Measurements from ENCODE around the gene SPATA24. TPM values are rescaled to one million over a fixed set of nuclear protein-coding genes. Genes with fewer than 3 reads are reported as not detected.

Gene SPATA24
- total and polyA plus RNA-seq, 2 of the 13 experiments (the other 11 are each of a cell fraction or from before 2014, with no cell fraction given) = 6.0 to 11.1 TPM

DNA sequence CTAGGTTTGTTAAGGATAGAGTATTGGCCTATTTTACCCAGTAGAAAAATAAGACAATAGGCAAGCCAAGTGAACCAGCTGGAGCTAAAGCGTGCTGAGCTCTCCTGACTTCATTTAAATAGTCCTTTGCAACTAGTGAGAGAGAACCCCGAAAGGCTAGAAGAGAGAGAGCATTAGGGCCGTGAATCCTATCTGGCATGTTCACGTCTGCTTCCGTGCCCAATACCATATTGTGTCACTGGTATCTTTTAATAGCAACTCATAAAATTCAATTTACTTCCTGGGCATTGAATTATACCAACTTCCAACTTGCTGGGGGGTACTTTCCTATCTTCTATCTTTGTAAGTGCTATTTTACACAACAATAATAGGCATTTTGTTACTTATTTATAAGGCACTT lies 21.6 kb upstream of the SPATA24 start:
- H3K36me3 ChIP-seq (replicated peaks in 1 of 2; ENCODE audit: control insufficient read depth in 1 of 2, insufficient read depth in 2 of 2, low read length in 2 of 2) = peaks cover 3 to 6% of the 10 kb centered on the region in 2 experiments; a peak in 2 of 5 replicates
- H2AFZ ChIP-seq (ENCODE audit: low read length) = no peak overlapping the region
- intact Hi-C loops (cut with micrococcal nuclease; ENCODE audit: unreplicated experiment) = no loop called here
- no peak overlapping the region for H3K4me3 ChIP-seq (replicated peaks in 1 of 3; ENCODE audit: insufficient read depth in 1 of 3, low read depth in 2 of 3, low read length in 3 of 3)
- no peak overlapping the region for H3K4me2 ChIP-seq (ENCODE audit: low read depth, low read length)
- no peaks in the 10 kb centered on the region for H3K4me1 ChIP-seq (ENCODE audit: insufficient read depth, low read length)
- no peak overlapping the region for H3K9ac ChIP-seq (ENCODE audit: insufficient read depth, low read depth, low read length)
- in situ Hi-C loops (cut with HindIII; ENCODE audit: extremely low pct_ligation_motif_present, low pct_unique_long_range_greater_than_20kb) = no loop called here
- ChIA-PET CTCF (ENCODE audit: low intra/inter-chr PET ratio, low total read pairs) (no interaction called here), POLR2A (no interaction called here)
- WGBS (ENCODE audit: low lambda C conversion rate) = 98% methylated on average over 5 of the region's 5 CpGs
- H3K9me3 ChIP-seq (ENCODE audit: low read length) = no peaks in the 10 kb centered on the region
- DNase-seq (ENCODE audit: low spot score) = no peak
- ATAC-seq = no peak
- no peaks in the 10 kb centered on the region for H3K27me3 ChIP-seq (ENCODE audit: control insufficient read depth in 1 of 2, insufficient read depth in 2 of 2, low read length in 2 of 2)
- FAIRE-seq = no peak
- no peaks in the 10 kb centered on the region for H3K79me2 ChIP-seq (ENCODE audit: insufficient read depth, low read length)
- no peak for TF ChIP-seq GTF2F1 (IDR thresholded peaks at IDR 0.05; ENCODE audit: low read length)
- TF ChIP-seq, protein P1, sequence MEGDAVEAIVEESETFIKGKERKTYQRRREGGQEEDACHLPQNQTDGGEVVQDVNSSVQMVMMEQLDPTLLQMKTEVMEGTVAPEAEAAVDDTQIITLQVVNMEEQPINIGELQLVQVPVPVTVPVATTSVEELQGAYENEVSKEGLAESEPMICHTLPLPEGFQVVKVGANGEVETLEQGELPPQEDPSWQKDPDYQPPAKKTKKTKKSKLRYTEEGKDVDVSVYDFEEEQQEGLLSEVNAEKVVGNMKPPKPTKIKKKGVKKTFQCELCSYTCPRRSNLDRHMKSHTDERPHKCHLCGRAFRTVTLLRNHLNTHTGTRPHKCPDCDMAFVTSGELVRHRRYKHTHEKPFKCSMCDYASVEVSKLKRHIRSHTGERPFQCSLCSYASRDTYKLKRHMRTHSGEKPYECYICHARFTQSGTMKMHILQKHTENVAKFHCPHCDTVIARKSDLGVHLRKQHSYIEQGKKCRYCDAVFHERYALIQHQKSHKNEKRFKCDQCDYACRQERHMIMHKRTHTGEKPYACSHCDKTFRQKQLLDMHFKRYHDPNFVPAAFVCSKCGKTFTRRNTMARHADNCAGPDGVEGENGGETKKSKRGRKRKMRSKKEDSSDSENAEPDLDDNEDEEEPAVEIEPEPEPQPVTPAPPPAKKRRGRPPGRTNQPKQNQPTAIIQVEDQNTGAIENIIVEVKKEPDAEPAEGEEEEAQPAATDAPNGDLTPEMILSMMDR (CRISPR knock-in tag; IDR thresholded peaks at IDR 0.05) = no peak
- H3K27ac ChIP-seq (ENCODE audit: extremely low read length, insufficient read depth, low read length) = no peak overlapping the region
- no peaks in the 10 kb centered on the region for H4K20me1 ChIP-seq (ENCODE audit: insufficient read depth, low read length)
- no TSS peak for BruUV-seq (replicated peaks)

DNA sequence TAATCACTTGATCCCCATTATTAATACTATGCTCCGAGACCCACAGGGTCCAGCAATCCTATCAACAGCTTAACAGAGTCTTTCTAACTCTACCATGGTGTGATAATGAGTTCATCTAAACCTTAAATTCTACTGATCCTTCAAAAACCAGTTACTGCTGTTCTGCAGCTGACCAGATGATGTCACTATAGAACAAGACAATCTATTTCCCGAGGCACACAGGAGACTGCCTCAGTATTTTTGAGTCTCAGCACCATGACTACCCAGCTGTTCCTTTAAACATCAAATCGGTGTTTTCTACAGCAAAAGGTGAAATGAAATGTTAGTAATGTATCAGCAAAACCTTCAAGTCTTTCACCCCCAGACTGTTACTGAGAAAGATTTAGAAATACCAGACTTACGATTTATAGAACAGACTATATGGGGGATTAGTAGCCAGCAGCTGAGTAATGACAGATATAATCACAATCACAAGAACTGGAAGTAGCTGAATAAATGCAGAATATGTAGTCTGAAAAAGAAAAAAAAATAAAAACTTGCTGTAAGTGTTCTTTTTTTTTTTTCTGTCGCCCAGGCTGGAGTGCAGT lies 18.5 kb upstream of the SPATA24 start:
- 41% methylated on average over 5 of the region's 5 CpGs for WGBS (ENCODE audit: low lambda C conversion rate)
- ATAC-seq (peak; percentile 82), FAIRE-seq (peak; percentile 62), DNase-seq (ENCODE audit: low spot score) (peak; percentile 66)
- Histone ChIP-seq H3K4me1 (ENCODE audit: insufficient read depth, low read length) (peaks cover 16% of the 10 kb centered on the region), H3K4me2 (ENCODE audit: low read depth, low read length) (no peak overlapping the region), H3K4me3 (replicated peaks in 1 of 3; ENCODE audit: insufficient read depth in 1 of 3, low read depth in 2 of 3, low read length in 3 of 3) (no peak overlapping the region), H4K20me1 (ENCODE audit: insufficient read depth, low read length) (no peaks in the 10 kb centered on the region), H3K79me2 (ENCODE audit: insufficient read depth, low read length) (no peaks in the 10 kb centered on the region), H3K27me3 (ENCODE audit: control insufficient read depth in 1 of 2, insufficient read depth in 2 of 2, low read length in 2 of 2) (no peaks in the 10 kb centered on the region), H3K36me3 (replicated peaks in 1 of 2; ENCODE audit: control insufficient read depth in 1 of 2, insufficient read depth in 2 of 2, low read length in 2 of 2) (peaks cover 3 to 6% of the 10 kb centered on the region in 2 experiments; a peak in 3 of 5 replicates), H3K9ac (ENCODE audit: insufficient read depth, low read depth, low read length) (no peak overlapping the region), H3K9me3 (ENCODE audit: low read length) (no peaks in the 10 kb centered on the region), H2AFZ (ENCODE audit: low read length) (no peak overlapping the region), H3K27ac (ENCODE audit: extremely low read length, insufficient read depth, low read length) (no peak overlapping the region)
- intact Hi-C loops (cut with micrococcal nuclease; ENCODE audit: unreplicated experiment) = loop anchor here (1.0 to 5.0 kb wide), 2 partner anchors 91 to 140 kb away; partner anchors contain the start of gene UBE2D2
- POLR2A ChIA-PET = interaction anchor here (0.7 to 1.4 kb wide), 5 partner anchors 17 to 95 kb away, joined by 3 to 7 read pairs (median 4); partner anchors contain the start of gene DNAJC18
- no TSS peak for BruUV-seq (replicated peaks)
- CTCF ChIA-PET (ENCODE audit: low intra/inter-chr PET ratio, low total read pairs) = interaction anchor here (1.7 to 4.9 kb wide), 2 partner anchors 91 to 96 kb away, joined by 8 to 60 read pairs; no protein-coding TSS in a partner anchor
- in situ Hi-C loops (cut with HindIII; ENCODE audit: extremely low pct_ligation_motif_present, low pct_unique_long_range_greater_than_20kb) = loop anchor here (5.0 kb wide), 1 partner anchor 95 kb away; no protein-coding TSS in a partner anchor
- peak; percentile 86 for TF ChIP-seq SMC3 (IDR thresholded peaks at IDR 0.05; ENCODE audit: low read length)
- TF ChIP-seq ZNF510 (CRISPR knock-in tag; IDR thresholded peaks at IDR 0.05; ENCODE audit: low read depth) = no peak
- TF ChIP-seq, protein P2, sequence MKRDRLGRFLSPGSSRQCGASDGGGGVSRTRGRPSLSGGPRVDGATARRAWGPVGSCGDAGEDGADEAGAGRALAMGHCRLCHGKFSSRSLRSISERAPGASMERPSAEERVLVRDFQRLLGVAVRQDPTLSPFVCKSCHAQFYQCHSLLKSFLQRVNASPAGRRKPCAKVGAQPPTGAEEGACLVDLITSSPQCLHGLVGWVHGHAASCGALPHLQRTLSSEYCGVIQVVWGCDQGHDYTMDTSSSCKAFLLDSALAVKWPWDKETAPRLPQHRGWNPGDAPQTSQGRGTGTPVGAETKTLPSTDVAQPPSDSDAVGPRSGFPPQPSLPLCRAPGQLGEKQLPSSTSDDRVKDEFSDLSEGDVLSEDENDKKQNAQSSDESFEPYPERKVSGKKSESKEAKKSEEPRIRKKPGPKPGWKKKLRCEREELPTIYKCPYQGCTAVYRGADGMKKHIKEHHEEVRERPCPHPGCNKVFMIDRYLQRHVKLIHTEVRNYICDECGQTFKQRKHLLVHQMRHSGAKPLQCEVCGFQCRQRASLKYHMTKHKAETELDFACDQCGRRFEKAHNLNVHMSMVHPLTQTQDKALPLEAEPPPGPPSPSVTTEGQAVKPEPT (CRISPR knock-in tag; IDR thresholded peaks at IDR 0.05; ENCODE audit: low read depth) = no peak
- 0 out of 2 replicates have a peak, but pooled peaks have one; percentile 3 for TF ChIP-seq MAFF (IDR thresholded peaks at IDR 0.05; ENCODE audit: low read depth, low read length)
- TF ChIP-seq ZNF598 (CRISPR knock-in tag; IDR thresholded peaks at IDR 0.05; ENCODE audit: borderline replicate concordance) = no peak
- TF ChIP-seq SAP130 (CRISPR knock-in tag; IDR thresholded peaks at IDR 0.05; ENCODE audit: low read depth) = 0 out of 2 replicates have a peak, but pooled peaks have one; percentile 23
- no peak for TF ChIP-seq ZFP41 (CRISPR knock-in tag; IDR thresholded peaks at IDR 0.05; ENCODE audit: borderline replicate concordance)
- TF ChIP-seq, protein P3, sequence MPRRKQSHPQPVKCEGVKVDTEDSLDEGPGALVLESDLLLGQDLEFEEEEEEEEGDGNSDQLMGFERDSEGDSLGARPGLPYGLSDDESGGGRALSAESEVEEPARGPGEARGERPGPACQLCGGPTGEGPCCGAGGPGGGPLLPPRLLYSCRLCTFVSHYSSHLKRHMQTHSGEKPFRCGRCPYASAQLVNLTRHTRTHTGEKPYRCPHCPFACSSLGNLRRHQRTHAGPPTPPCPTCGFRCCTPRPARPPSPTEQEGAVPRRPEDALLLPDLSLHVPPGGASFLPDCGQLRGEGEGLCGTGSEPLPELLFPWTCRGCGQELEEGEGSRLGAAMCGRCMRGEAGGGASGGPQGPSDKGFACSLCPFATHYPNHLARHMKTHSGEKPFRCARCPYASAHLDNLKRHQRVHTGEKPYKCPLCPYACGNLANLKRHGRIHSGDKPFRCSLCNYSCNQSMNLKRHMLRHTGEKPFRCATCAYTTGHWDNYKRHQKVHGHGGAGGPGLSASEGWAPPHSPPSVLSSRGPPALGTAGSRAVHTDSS (CRISPR knock-in tag; conservative IDR thresholded peaks at IDR 0.05) = no peak
- TF ChIP-seq RAD21 (CRISPR knock-in tag; IDR thresholded peaks at IDR 0.05) = peak; percentile 81
- 0 out of 2 replicates have a peak, but pooled peaks have one; percentile 21 for TF ChIP-seq ERF (CRISPR knock-in tag; IDR thresholded peaks at IDR 0.05)
- TF ChIP-seq STAG1 (CRISPR knock-in tag; IDR thresholded peaks at IDR 0.05) = peak; percentile 93

Data from HepG2 (cell line).